Natural killer cell treated with Interleukin-12 subunit alpha and Interleukin-12 subunit beta and Interleukin-15 and Interleukin-18, amount 100 ng/mL, for 72 hours (primary cell): Measurements from ENCODE around the gene GPR141. TPM values are rescaled to one million over a fixed set of nuclear protein-coding genes. Genes with fewer than 3 reads are reported as not detected.

Experiments
- ATAC-seq, 2 donors: fragments of 150-1000 bp; cut with Tn5 transposase in 1 of 2; sonication (Bioruptor Pico), chemical (Tn5 transposase) in 1 of 2; 2 replicates each; pipeline ENCODE4 v1.10.0; 2021
- DNase-seq: peaks from one replicate; pipeline ENCODE4 v3.0.0; 2022; ENCODE audit warnings: low spot score
- H3K27ac Mint-ChIP-seq, 2 donors: 1 replicate in 1 of 2; 2 replicates in 1 of 2; pipeline ENCODE4 v1.8.0; 2022; ENCODE audit warnings: mixed read lengths in 2 of 2, mild to moderate bottlenecking in 1 of 2, moderate library complexity in 1 of 2
- H3K27me3 Mint-ChIP-seq, 2 donors: 1 replicate in 1 of 2; 2 replicates in 1 of 2; pipeline ENCODE4 v1.8.0; 2022; ENCODE audit warnings: mixed read lengths in 2 of 2
- H3K36me3 Mint-ChIP-seq: one replicate; pipeline ENCODE4 v1.8.0; 2022; ENCODE audit warnings: mixed read lengths
- H3K4me1 Mint-ChIP-seq, 2 donors: 1 replicate in 1 of 2; 2 replicates in 1 of 2; pipeline ENCODE4 v1.8.0; 2022; ENCODE audit warnings: low read depth in 2 of 2, mixed read lengths in 2 of 2, mild to moderate bottlenecking in 1 of 2
- H3K4me3 Mint-ChIP-seq: one replicate; pipeline ENCODE4 v1.8.0; 2022; ENCODE audit warnings: mixed read lengths
- H3K9me3 Mint-ChIP-seq: 2 replicates; pipeline ENCODE4 v1.8.0; 2022; ENCODE audit warnings: mixed read lengths
- total RNA-seq, 2 donors: library from RNA; stranded (reverse); gene quantifications; one replicate each; pipeline ENCODE4 v1.2.3, GENCODE V29; 2022

GPR141 gene
- total RNA-seq, 2 donors from 2014 or later: 1.2 TPM; not detected in 1

- peaks cover 20 to 21% of the 10 kb centered on the region in 2 donors for H3K4me1 Mint-ChIP-seq
- peaks cover 3% of the 10 kb centered on the region for H3K9me3 Mint-ChIP-seq
- ATAC-seq: no peak
- no peaks in the 10 kb centered on the region for H3K27me3 Mint-ChIP-seq
- H3K27ac Mint-ChIP-seq: no peak overlapping the region
- H3K36me3 Mint-ChIP-seq: no peaks in the 10 kb centered on the region
- no peak overlapping the region for H3K4me3 Mint-ChIP-seq
- DNase-seq: no peak
Observed at GRCh38 chr7:37759526-37759925, 76.0 kb downstream of the GPR141 start.

GRCh38 chr7:37765421-37765829 lies 81.9 kb downstream of the GPR141 start:
- no peaks in the 10 kb centered on the region for H3K36me3 Mint-ChIP-seq
- peak overlapping the region; percentile 6 for H3K4me3 Mint-ChIP-seq
- H3K27ac Mint-ChIP-seq: peak overlapping the region; percentile 22 to 68
- H3K27me3 Mint-ChIP-seq: no peaks in the 10 kb centered on the region
- ATAC-seq: no peak
- H3K4me1 Mint-ChIP-seq: peaks cover 23 to 30% of the 10 kb centered on the region in 2 donors
- peaks cover 6% of the 10 kb centered on the region for H3K9me3 Mint-ChIP-seq
- DNase-seq: no peak

GRCh38 chr7:37765872-37766525 lies 82.4 kb downstream of the GPR141 start:
- H3K4me1 Mint-ChIP-seq: peaks cover 23 to 30% of the 10 kb centered on the region in 2 donors
- H3K27ac Mint-ChIP-seq: peak overlapping the region; percentile 22 to 68
- no peaks in the 10 kb centered on the region for H3K36me3 Mint-ChIP-seq
- ATAC-seq (peak; percentile 70 to 77), DNase-seq (no peak)
- peak overlapping the region; percentile 6 for H3K4me3 Mint-ChIP-seq
- H3K27me3 Mint-ChIP-seq: no peaks in the 10 kb centered on the region
- H3K9me3 Mint-ChIP-seq: peaks cover 7% of the 10 kb centered on the region

- H3K36me3 Mint-ChIP-seq: no peaks in the 10 kb centered on the region
- H3K4me1 Mint-ChIP-seq: peaks cover 23 to 35% of the 10 kb centered on the region in 2 donors
- H3K27me3 Mint-ChIP-seq: no peaks in the 10 kb centered on the region
- no peak for ATAC-seq
- peaks cover 11% of the 10 kb centered on the region for H3K9me3 Mint-ChIP-seq
- H3K27ac Mint-ChIP-seq: no peak overlapping the region
- no peak overlapping the region for H3K4me3 Mint-ChIP-seq
- DNase-seq: no peak
Observed at GRCh38 chr7:37768611-37769010, 85.0 kb downstream of the GPR141 start.

- no peak for ATAC-seq
- Mint-ChIP-seq H3K27me3 (no peaks in the 10 kb centered on the region), H3K36me3 (no peaks in the 10 kb centered on the region), H3K9me3 (peaks cover 7% of the 10 kb centered on the region), H3K27ac (no peak overlapping the region), H3K4me3 (no peak overlapping the region), H3K4me1 (peaks cover 23 to 31% of the 10 kb centered on the region in 2 donors)
- no peak for DNase-seq
Observed at GRCh38 chr7:37769291-37769690, 85.7 kb downstream of the GPR141 start.

- peaks cover 23 to 29% of the 10 kb centered on the region in 2 donors for H3K4me1 Mint-ChIP-seq
- H3K36me3 Mint-ChIP-seq: no peaks in the 10 kb centered on the region
- DNase-seq (no peak), ATAC-seq (no peak)
- H3K4me3 Mint-ChIP-seq: no peak overlapping the region
- H3K27me3 Mint-ChIP-seq: no peaks in the 10 kb centered on the region
- peaks cover 7% of the 10 kb centered on the region for H3K9me3 Mint-ChIP-seq
- peak overlapping the region in 1 of 2 donors; percentile 49 for H3K27ac Mint-ChIP-seq
Observed at GRCh38 chr7:37769726-37770125, 86.2 kb downstream of the GPR141 start.

GRCh38 chr7:37770838-37771237 lies 87.3 kb downstream of the GPR141 start:
- no peaks in the 10 kb centered on the region for H3K27me3 Mint-ChIP-seq
- peak overlapping the region in 1 of 2 donors; percentile 42 for H3K27ac Mint-ChIP-seq
- H3K4me3 Mint-ChIP-seq: no peak overlapping the region
- peaks cover 12% of the 10 kb centered on the region for H3K9me3 Mint-ChIP-seq
- no peak for ATAC-seq
- DNase-seq: no peak
- H3K36me3 Mint-ChIP-seq: peaks cover 8% of the 10 kb centered on the region
- peaks cover 17 to 26% of the 10 kb centered on the region in 2 donors for H3K4me1 Mint-ChIP-seq

- Mint-ChIP-seq H3K27me3 (no peaks in the 10 kb centered on the region), H3K36me3 (peaks cover 8% of the 10 kb centered on the region), H3K9me3 (peaks cover 12% of the 10 kb centered on the region), H3K4me1 (peaks cover 13 to 22% of the 10 kb centered on the region in 2 donors), H3K27ac (peak overlapping the region in 1 of 2 donors; percentile 42), H3K4me3 (no peak overlapping the region)
- DNase-seq (no peak), ATAC-seq (no peak)
Observed at GRCh38 chr7:37771342-37771741, 87.8 kb downstream of the GPR141 start.

- Mint-ChIP-seq H3K4me1 (peaks cover 13 to 20% of the 10 kb centered on the region in 2 donors), H3K27me3 (no peaks in the 10 kb centered on the region), H3K4me3 (no peak overlapping the region), H3K27ac (peak overlapping the region in 1 of 2 donors; percentile 42), H3K9me3 (peaks cover 12% of the 10 kb centered on the region), H3K36me3 (peaks cover 8% of the 10 kb centered on the region)
- no peak for DNase-seq
- no peak for ATAC-seq
Observed at GRCh38 chr7:37771801-37772200, 88.2 kb downstream of the GPR141 start.

- Mint-ChIP-seq H3K9me3 (peaks cover 15% of the 10 kb centered on the region), H3K27me3 (no peaks in the 10 kb centered on the region), H3K36me3 (peaks cover 24% of the 10 kb centered on the region), H3K27ac (no peak overlapping the region), H3K4me1 (peaks cover 1 to 7% of the 10 kb centered on the region in 2 donors), H3K4me3 (no peak overlapping the region)
- no peak for DNase-seq
- no peak for ATAC-seq
Observed at GRCh38 chr7:37775921-37776320, 92.4 kb downstream of the GPR141 start.

- no peaks in the 10 kb centered on the region for H3K27me3 Mint-ChIP-seq
- peaks cover 16% of the 10 kb centered on the region for H3K36me3 Mint-ChIP-seq
- peaks cover 6% of the 10 kb centered on the region for H3K9me3 Mint-ChIP-seq
- H3K4me3 Mint-ChIP-seq: no peak overlapping the region
- DNase-seq (no peak), ATAC-seq (no peak)
- H3K27ac Mint-ChIP-seq: no peak overlapping the region
- peaks cover 11 to 18% of the 10 kb centered on the region in 2 donors for H3K4me1 Mint-ChIP-seq
Observed at GRCh38 chr7:37781156-37781555, 97.6 kb downstream of the GPR141 start.

GRCh38 chr7:37782166-37782565 lies 98.6 kb downstream of the GPR141 start:
- DNase-seq (no peak), ATAC-seq (no peak)
- Mint-ChIP-seq H3K9me3 (peaks cover 6% of the 10 kb centered on the region), H3K27ac (no peak overlapping the region), H3K4me1 (peaks cover 17 to 21% of the 10 kb centered on the region in 2 donors), H3K36me3 (peaks cover 16% of the 10 kb centered on the region), H3K27me3 (no peaks in the 10 kb centered on the region), H3K4me3 (no peak overlapping the region)

GRCh38 chr7:37784015-37784414 lies 100.4 kb downstream of the GPR141 start:
- ATAC-seq (peak in 1 of 2 donors; percentile 55), DNase-seq (no peak)
- no peaks in the 10 kb centered on the region for H3K27me3 Mint-ChIP-seq
- H3K9me3 Mint-ChIP-seq: no peaks in the 10 kb centered on the region
- H3K4me3 Mint-ChIP-seq: no peak overlapping the region
- peaks cover 21% of the 10 kb centered on the region in 2 donors for H3K4me1 Mint-ChIP-seq
- no peak overlapping the region for H3K27ac Mint-ChIP-seq
- no peaks in the 10 kb centered on the region for H3K36me3 Mint-ChIP-seq

- H3K27ac Mint-ChIP-seq: peak overlapping the region; percentile 63 to 81
- no peaks in the 10 kb centered on the region for H3K36me3 Mint-ChIP-seq
- no peaks in the 10 kb centered on the region for H3K9me3 Mint-ChIP-seq
- H3K4me3 Mint-ChIP-seq: peak overlapping the region; percentile 47
- ATAC-seq: peak; percentile 67 to 68
- H3K4me1 Mint-ChIP-seq: peaks cover 17 to 21% of the 10 kb centered on the region in 2 donors
- no peak for DNase-seq
- no peaks in the 10 kb centered on the region for H3K27me3 Mint-ChIP-seq
Observed at GRCh38 chr7:37786741-37787569, 103.4 kb downstream of the GPR141 start.
